Activated T-cell treated with anti-CD3 and anti-CD28 coated beads, Interleukin-2, amount 50 U/mL, for 4 hours (primary cell): ENCODE measurements around the gene ZNF701. TPM values are rescaled to one million over a fixed set of nuclear protein-coding genes. Genes with fewer than 3 reads are reported as not detected.

Experiments used
- total RNA-seq, 3 donors: library from RNA; stranded (reverse); gene quantifications; one replicate each; pipeline ENCODE4 v1.2.1, GENCODE V29; 2021

Gene ZNF701
- total RNA-seq, 3 donors from 2014 or later = 7.6 to 10.2 (median 8.3) TPM

Other genes with a start within 250 kb of the ZNF701 start
- under 1 TPM in 2 of 3 donors, not detected in 1; 0.18 to 0.27 TPM for gene ZNF610, start 234.0 kb upstream of the ZNF701 start, total RNA-seq
- gene ZNF880, start 200.4 kb upstream of the ZNF701 start, total RNA-seq = 10 to 100 TPM in 2 of 3 donors, 1 to 10 TPM in 1; 10.0 to 16.5 (median 10.0) TPM
- 1 to 10 TPM; 2.6 to 4.6 (median 4.5) TPM for gene ZNF528, start 172.4 kb upstream of the ZNF701 start, total RNA-seq
- gene ZNF534, start 141.1 kb upstream of the ZNF701 start, total RNA-seq = not detected
- under 1 TPM; 0.08 to 0.35 (median 0.23) TPM for gene ZNF578, start 116.7 kb upstream of the ZNF701 start, total RNA-seq
- gene ZNF808, start 42.6 kb upstream of the ZNF701 start, total RNA-seq = 10 to 100 TPM; 12.1 to 12.7 (median 12.6) TPM
- gene ZNF83, start 68.1 kb downstream of the ZNF701 start, total RNA-seq = 1 to 10 TPM; 7.9 to 9.0 (median 8.8) TPM
- 10 to 100 TPM; 10.4 to 15.3 (median 13.4) TPM for gene ZNF611, start 164.8 kb downstream of the ZNF701 start, total RNA-seq
- gene ZNF600, start 216.5 kb downstream of the ZNF701 start, total RNA-seq = 10 to 100 TPM in 1 of 3 donors, 1 to 10 TPM in 2; 2.4 to 11.1 (median 5.5) TPM